Esophagus muscularis mucosa (tissue), 3 donors: ENCODE measurements around the gene SLC26A4.

Experiments
- CTCF ChIP-seq, 3 experiments: fragments of 200-600 bp in 2 of 3; fragments of 450-650 bp in 1 of 3; sonication (generic) in 2 of 3; IDR thresholded peaks; one replicate each; pipeline ENCODE4 v1.5.1; 2017 to 2019; ENCODE audit warnings: antibody characterized with exemption in 3 of 3, mild to moderate bottlenecking in 2 of 3, moderate library complexity in 1 of 3
- POLR2A ChIP-seq: fragments of 450-650 bp; IDR thresholded peaks from one replicate; pipeline ENCODE4 v1.6.1; 2017; ENCODE audit warnings: antibody characterized with exemption, moderate library complexity, mild to moderate bottlenecking, low read depth

- TF ChIP-seq CTCF (IDR thresholded peaks at IDR 0.05): no peak
- no peak for TF ChIP-seq POLR2A
Measured at GRCh38 chr7:107642501-107642900, 18.1 kb upstream of the SLC26A4 start.
